Islet precursor cell (in vitro differentiated cells): Measurements from ENCODE around the gene S100A13.
"Not testable (repeated sequence)": the region's sequence is repeated elsewhere in the genome, so short reads cannot be mapped to it uniquely, and the experiment has no call there.

Source experiments
- DNase-seq: peaks from one replicate; pipeline ENCODE4 v3.0.0-alpha.2; 2018

S100A13 gene

GRCh38 chr1:153647346-153647714 is 20.0 kb upstream of the S100A13 start:
- no peak for DNase-seq

GRCh38 chr1:153646672-153647345 is 19.5 kb upstream of the S100A13 start:
- no peak for DNase-seq

GRCh38 chr1:153643816-153644215 is 16.5 kb upstream of the S100A13 start:
- DNase-seq = no peak

- DNase-seq = no peak
These were observed 15.8 kb upstream of the S100A13 start for GRCh38 chr1:153643100-153643499.

- no peak for DNase-seq
These were observed 14.9 kb upstream of the S100A13 start for GRCh38 chr1:153642161-153642560.

- no peak for DNase-seq
These were observed 13.6 kb upstream of the S100A13 start for GRCh38 chr1:153640861-153641260.

- DNase-seq = not testable (repeated sequence)
These were observed 12.9 kb upstream of the S100A13 start for GRCh38 chr1:153640213-153640612.

- DNase-seq = no peak
These were observed 12.0 kb upstream of the S100A13 start for GRCh38 chr1:153639280-153639679.

- DNase-seq = no peak
These were observed 11.0 kb upstream of the S100A13 start for GRCh38 chr1:153638261-153638660.

- DNase-seq = no peak
These were observed 9.0 kb upstream of the S100A13 start for GRCh38 chr1:153636312-153636711.

- DNase-seq = no peak
These were observed 8.6 kb upstream of the S100A13 start for GRCh38 chr1:153635872-153636271.

- DNase-seq = peak; percentile 98
These were observed 6.7 kb upstream of the S100A13 start, which contains the start of gene CHTOP for GRCh38 chr1:153633754-153634665. Gene CHTOP, plus strand, starts transcription at chr1:153634066. Its CDS starts 2,523 bp downstream, at chr1:153636589.

GRCh38 chr1:153633161-153633753 is 6.0 kb upstream of the S100A13 start:
- no peak for DNase-seq

GRCh38 chr1:153631047-153632022 is 4.0 kb upstream of the S100A13 start:
- DNase-seq = no peak

GRCh38 chr1:153630384-153630783 is 3.1 kb upstream of the S100A13 start:
- no peak for DNase-seq

- DNase-seq = no peak
These were observed 2.7 kb upstream of the S100A13 start for GRCh38 chr1:153629971-153630370.

- no peak for DNase-seq
These were observed 2.0 kb upstream of the S100A13 start for GRCh38 chr1:153629343-153629665.

GRCh38 chr1:153628638-153629342 is 1.5 kb upstream of the S100A13 start:
- no peak for DNase-seq

GRCh38 chr1:153627715-153628626 is 666 bp upstream of the S100A13 start, which contains the start of gene S100A1:
Gene S100A1, plus strand, starts transcription at chr1:153628434. Its CDS starts 2,088 bp downstream, at chr1:153630522.
- no peak for DNase-seq

GRCh38 chr1:153626477-153626903 is 815 bp downstream of the S100A13 start:
- DNase-seq = no peak
